ENCODE data around the gene MPRIP. TPM values are rescaled to one million over a fixed set of nuclear protein-coding genes. Genes with fewer than 3 reads are reported as not detected.

The MPRIP gene
- total RNA-seq, 1 donor from 2014 or later, result 863 TPM

DNA sequence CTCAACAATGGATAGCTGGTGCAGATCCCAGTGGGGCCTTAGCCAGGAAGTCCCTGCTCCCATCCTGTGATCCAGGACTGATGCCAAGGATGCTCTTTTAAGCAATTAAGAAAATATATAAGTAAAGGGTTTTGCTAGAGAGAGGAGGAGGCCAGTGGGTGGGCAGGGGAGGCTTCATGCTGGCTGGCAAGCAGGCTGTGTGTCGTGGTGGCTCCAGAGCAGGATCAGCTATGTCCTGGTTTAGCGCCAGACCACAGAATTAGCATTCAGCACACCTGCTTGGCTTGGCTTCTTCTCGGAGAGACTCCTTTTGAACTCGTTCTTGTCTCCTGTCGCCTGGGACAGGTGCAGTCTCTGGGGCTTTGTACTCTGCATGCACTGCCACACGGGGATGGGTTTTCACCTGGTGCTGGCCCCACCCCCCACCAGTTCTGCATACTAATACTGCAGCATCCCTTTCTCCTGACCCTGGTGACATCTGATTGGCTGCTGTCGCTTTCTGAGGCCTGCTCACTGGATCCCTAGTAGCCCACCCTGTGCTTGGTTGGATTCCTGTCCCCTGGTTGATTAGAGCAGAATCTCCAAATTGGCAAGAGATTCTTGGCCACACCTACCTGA, 97.8 kb downstream of the MPRIP start:
- peaks cover 29% of the 10 kb centered on the region for H3K9me3 Mint-ChIP-seq (ENCODE audit: unreplicated experiment)
- peaks cover 7% of the 10 kb centered on the region for H3K36me3 Mint-ChIP-seq (ENCODE audit: unreplicated experiment)
- peak overlapping the region; percentile 22 for H3K27ac Mint-ChIP-seq (ENCODE audit: unreplicated experiment)
- no peak for DNase-seq
- H3K4me3 Mint-ChIP-seq (ENCODE audit: unreplicated experiment), result no peak overlapping the region
- TF ChIP-seq, protein P1, sequence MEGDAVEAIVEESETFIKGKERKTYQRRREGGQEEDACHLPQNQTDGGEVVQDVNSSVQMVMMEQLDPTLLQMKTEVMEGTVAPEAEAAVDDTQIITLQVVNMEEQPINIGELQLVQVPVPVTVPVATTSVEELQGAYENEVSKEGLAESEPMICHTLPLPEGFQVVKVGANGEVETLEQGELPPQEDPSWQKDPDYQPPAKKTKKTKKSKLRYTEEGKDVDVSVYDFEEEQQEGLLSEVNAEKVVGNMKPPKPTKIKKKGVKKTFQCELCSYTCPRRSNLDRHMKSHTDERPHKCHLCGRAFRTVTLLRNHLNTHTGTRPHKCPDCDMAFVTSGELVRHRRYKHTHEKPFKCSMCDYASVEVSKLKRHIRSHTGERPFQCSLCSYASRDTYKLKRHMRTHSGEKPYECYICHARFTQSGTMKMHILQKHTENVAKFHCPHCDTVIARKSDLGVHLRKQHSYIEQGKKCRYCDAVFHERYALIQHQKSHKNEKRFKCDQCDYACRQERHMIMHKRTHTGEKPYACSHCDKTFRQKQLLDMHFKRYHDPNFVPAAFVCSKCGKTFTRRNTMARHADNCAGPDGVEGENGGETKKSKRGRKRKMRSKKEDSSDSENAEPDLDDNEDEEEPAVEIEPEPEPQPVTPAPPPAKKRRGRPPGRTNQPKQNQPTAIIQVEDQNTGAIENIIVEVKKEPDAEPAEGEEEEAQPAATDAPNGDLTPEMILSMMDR (IDR thresholded peaks at IDR 0.05; ENCODE audit: partially characterized antibody, unreplicated experiment), result no peak
- H3K27me3 Mint-ChIP-seq (ENCODE audit: unreplicated experiment), result peaks cover 26% of the 10 kb centered on the region
- peaks cover 15% of the 10 kb centered on the region for H3K4me1 Mint-ChIP-seq (ENCODE audit: low read depth, unreplicated experiment)

- H3K4me3 Mint-ChIP-seq (ENCODE audit: unreplicated experiment), result no peak overlapping the region
Observed at GRCh38 chr17:17140590-17140980, 98.3 kb downstream of the MPRIP start.

DNA sequence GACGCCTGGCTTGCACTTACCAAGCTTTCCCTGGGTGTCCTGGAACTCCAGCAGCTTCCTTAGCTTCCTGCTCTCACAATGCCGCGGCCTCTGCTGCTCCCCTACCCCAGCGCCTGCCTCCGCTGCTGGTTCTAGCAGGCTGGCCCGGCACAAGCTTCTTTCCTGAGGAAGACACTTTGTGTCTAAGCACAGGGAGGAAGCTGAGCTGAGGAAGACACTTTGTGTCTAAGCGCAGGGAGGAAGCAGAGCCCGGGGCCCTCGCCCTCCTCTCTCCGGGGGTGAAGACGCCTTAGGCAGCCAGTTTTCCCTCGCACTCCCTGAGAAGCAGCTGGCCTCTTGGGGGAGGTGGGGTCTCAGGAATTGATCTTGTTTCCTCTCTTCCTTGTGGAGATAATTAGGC, 99.0 kb downstream of the MPRIP start:
- Mint-ChIP-seq H3K27me3 (ENCODE audit: unreplicated experiment) (peaks cover 22% of the 10 kb centered on the region), H3K36me3 (ENCODE audit: unreplicated experiment) (peaks cover 7% of the 10 kb centered on the region), H3K9me3 (ENCODE audit: unreplicated experiment) (peaks cover 24% of the 10 kb centered on the region), H3K4me3 (ENCODE audit: unreplicated experiment) (peak overlapping the region; percentile 71), H3K4me1 (ENCODE audit: low read depth, unreplicated experiment) (peaks cover 11% of the 10 kb centered on the region), H3K27ac (ENCODE audit: unreplicated experiment) (peak overlapping the region; percentile 88)
- DNase-seq, result peak; percentile 44
- TF ChIP-seq, protein P1 (IDR thresholded peaks at IDR 0.05; ENCODE audit: partially characterized antibody, unreplicated experiment), result no peak

More at GRCh38 chr17:17140590-17140980, 98.3 kb downstream of the MPRIP start:
- no peak for DNase-seq
- Mint-ChIP-seq H3K27ac (ENCODE audit: unreplicated experiment) (no peak overlapping the region), H3K27me3 (ENCODE audit: unreplicated experiment) (peaks cover 23% of the 10 kb centered on the region), H3K36me3 (ENCODE audit: unreplicated experiment) (peaks cover 7% of the 10 kb centered on the region), H3K4me1 (ENCODE audit: low read depth, unreplicated experiment) (peaks cover 14% of the 10 kb centered on the region), H3K9me3 (ENCODE audit: unreplicated experiment) (peaks cover 28% of the 10 kb centered on the region)
- TF ChIP-seq, protein P1 (IDR thresholded peaks at IDR 0.05; ENCODE audit: partially characterized antibody, unreplicated experiment), result no peak

- peak overlapping the region; percentile 71 for H3K4me3 Mint-ChIP-seq (ENCODE audit: unreplicated experiment)
Observed at GRCh38 chr17:17141860-17142552, 99.7 kb downstream of the MPRIP start.

More at GRCh38 chr17:17141860-17142552, 99.7 kb downstream of the MPRIP start:
- Mint-ChIP-seq H3K36me3 (ENCODE audit: unreplicated experiment) (peaks cover 7% of the 10 kb centered on the region), H3K9me3 (ENCODE audit: unreplicated experiment) (peaks cover 30% of the 10 kb centered on the region), H3K4me1 (ENCODE audit: low read depth, unreplicated experiment) (peaks cover 12% of the 10 kb centered on the region), H3K27ac (ENCODE audit: unreplicated experiment) (peak overlapping the region; percentile 88), H3K27me3 (ENCODE audit: unreplicated experiment) (peaks cover 24% of the 10 kb centered on the region)
- TF ChIP-seq, protein P1 (IDR thresholded peaks at IDR 0.05; ENCODE audit: partially characterized antibody, unreplicated experiment), result peak; percentile 95
- DNase-seq, result peak; percentile 82
